Iris pigment epithelial cell (primary cell): ENCODE results near the gene CELF2.

Experiments
- DNase-seq: peaks from one replicate; pipeline ENCODE4 v3.0.0-alpha.2; 2011; ENCODE audit warnings: low read depth

Gene CELF2

GRCh38 chr10:11004144-11005077, 13.3 kb upstream of the CELF2 start:
- DNase-seq = no peak

GRCh38 chr10:11005725-11006427, 11.8 kb upstream of the CELF2 start:
- no peak for DNase-seq

GRCh38 chr10:11006428-11006825, 11.2 kb upstream of the CELF2 start:
- no peak for DNase-seq

GRCh38 chr10:11007476-11008020, 10.1 kb upstream of the CELF2 start:
- no peak for DNase-seq

GRCh38 chr10:11009471-11010308, 8.0 kb upstream of the CELF2 start:
- DNase-seq = no peak

- no peak for DNase-seq
Observed at GRCh38 chr10:11010582-11010981, 7.1 kb upstream of the CELF2 start.

GRCh38 chr10:11011436-11011835, 6.2 kb upstream of the CELF2 start:
- no peak for DNase-seq

GRCh38 chr10:11011984-11012383, 5.7 kb upstream of the CELF2 start:
- DNase-seq = no peak

GRCh38 chr10:11012421-11013295, 5.0 kb upstream of the CELF2 start:
- DNase-seq = no peak

GRCh38 chr10:11013836-11014235, 3.8 kb upstream of the CELF2 start:
- no peak for DNase-seq

- DNase-seq = no peak
Observed at GRCh38 chr10:11014671-11015445, 2.8 kb upstream of the CELF2 start.

- DNase-seq = no peak
Observed at GRCh38 chr10:11015446-11015934, 2.2 kb upstream of the CELF2 start.

GRCh38 chr10:11017000-11017569, 587 bp upstream of the CELF2 start:
- DNase-seq = no peak

GRCh38 chr10:11018432-11018841, 765 bp downstream of the CELF2 start:
- DNase-seq = no peak

GRCh38 chr10:11018855-11019631, 1.4 kb downstream of the CELF2 start:
- no peak for DNase-seq

GRCh38 chr10:11019724-11020547, 2.3 kb downstream of the CELF2 start:
- no peak for DNase-seq

- no peak for DNase-seq
Observed at GRCh38 chr10:11020548-11020942, 2.9 kb downstream of the CELF2 start.

- DNase-seq = no peak
Observed at GRCh38 chr10:11022213-11022612, 4.5 kb downstream of the CELF2 start.
